Heart right ventricle (tissue), 16 donors: ENCODE results near the gene FAF1. TPM values are rescaled to one million over a fixed set of nuclear protein-coding genes. Genes with fewer than 3 reads are reported as not detected.

Experiments used
- ATAC-seq, 8 donors: fragments of 200-7000 bp; cut with Tn5 transposase; one replicate each; pipeline ENCODE4 v1.9.1; 2020; ENCODE audit warnings: mild to moderate bottlenecking in 8 of 8, moderate library complexity in 8 of 8, moderate number of reproducible peaks in 1 of 8
- DNase-seq, 2 donors: peaks; one replicate each; pipeline ENCODE4 v3.0.0-alpha.2; 2020
- H3K27ac ChIP-seq, 10 donors: fragments of 200-600 bp; sonication (generic) in 2 of 10; one replicate each; pipeline versions ENCODE4 v1.5.0 to v1.8.0; 2020 to 2022; ENCODE audit warnings: mild to moderate bottlenecking in 3 of 10
- H3K27me3 ChIP-seq, 7 donors: fragments of 200-600 bp; one replicate each; pipeline ENCODE4 v1.8.0; 2021 to 2022; ENCODE audit warnings: mild to moderate bottlenecking in 2 of 7
- H3K36me3 ChIP-seq, 9 donors: fragments of 200-600 bp; sonication (generic) in 1 of 9; one replicate each; pipeline versions ENCODE4 v1.5.0 to v1.8.0; 2020 to 2022; ENCODE audit warnings: mild to moderate bottlenecking in 2 of 9
- H3K4me1 ChIP-seq, 9 donors: fragments of 200-600 bp; sonication (generic) in 1 of 9; one replicate each; pipeline versions ENCODE4 v1.5.0 to v1.8.0; 2020 to 2022; ENCODE audit warnings: mild to moderate bottlenecking in 4 of 9
- H3K4me3 ChIP-seq, 10 donors: fragments of 200-600 bp; sonication (generic) in 2 of 10; one replicate each; pipeline versions ENCODE4 v1.5.0 to v1.8.0; 2020 to 2022; ENCODE audit warnings: mild to moderate bottlenecking in 7 of 10, moderate library complexity in 2 of 10
- H3K9me3 ChIP-seq, 11 donors: fragments of 200-600 bp in 10 of 11; sonication (generic) in 2 of 11; one replicate each; pipeline versions ENCODE4 v1.5.0 to v1.8.0; 2013 to 2022; ENCODE audit warnings: mild to moderate bottlenecking in 2 of 11, control low read depth in 1 of 11, moderate library complexity in 1 of 11
- CTCF ChIP-seq, 9 donors: fragments of 200-600 bp; sonication (generic) in 2 of 9; IDR thresholded peaks; one replicate each; pipeline versions ENCODE4 v1.5.0 to v1.8.0; 2021 to 2022; ENCODE audit warnings: antibody characterized with exemption in 9 of 9, mild to moderate bottlenecking in 5 of 9, moderate library complexity in 1 of 9
- WGBS, 2 donors: extraction: QIAGEN DNeasy Blood & Tissue Kit; methylation state at CpG; one replicate each; pipeline ENCODE4 v1.1.7; 2013; ENCODE audit warnings: inconsistent platforms in 1 of 2; 5-methylcytosine and 5-hydroxymethylcytosine counted together
- intact Hi-C, 10 donors: fragments of 100-400 bp; cut with DNase I; formaldehyde crosslinking; loops; one replicate each; pipeline versions ENCODE4 v1.11.1 to v1.14.2; 2022
- polyA plus RNA-seq, 2 donors: library from polyadenylated mRNA; stranded (reverse); fragments of 200-250 nt; gene quantifications; one replicate each; pipeline ENCODE4 v1.2.3, GENCODE V29; 2013
- total RNA-seq, 10 donors: library from RNA; stranded (reverse); fragmentation: NEBNext Ultra II Directional in 3 of 10; extraction: Animal tissue kit (Norgen Biotek cat#: 25700) in 3 of 10; gene quantifications; one replicate each; pipeline versions ENCODE4 v1.2.1 to v1.2.4, GENCODE V29; 2021 to 2023
- donor health status: Arrhythmogenic right ventricular cardiomyopathy.
- donor health status: ischemic (EF 13 %, LVEDD 7.1; RV severe dilation, severe dysfunction).
- donor health status: healthy with polysubstance abuse.
- donor health status: DM: no; HTN: yes; CAD: no.
- donor health status: DM: no; HTN: no; CAD: no.
- donor health status: ischemic (EF 25% LVEDD 6.9; RV normal size, moderate dysfunction).
- donor health status: ischemic (EF 25% LVEDD 5.7; RV mildly dilated, moderate dysfunction).
- donor health status: healthy.
- donor health status: DM: yes; HTN: yes; CAD: no.
- donor health status: Ischemic cardiomyopathy.
- donor health status: ischemic (EF 35%, LVEDD 5.7; RV mildly dilated, moderate dysfunction).
- donor health status: nonischemic (EF 11% LVEDD 7.7; RV severe dilation, severe dysfunction).
- donor health status: DM: yes; HTN: yes; CAD: no.
- donor health status: PGD.
- donor health status: ischemic (EF 29% LVEDD 5.4; RV normal size, mild dysfunction).
- donor health status: nonischemic (EF 23%, LVEDD 6.1; RV moderate dilation, normal function).

The FAF1 gene
- total and polyA plus RNA-seq, 12 donors: 30.9 to 102 (median 88.9) TPM

GRCh38 chr1:50986653-50987052, 26.6 kb upstream of the FAF1 start:
- Histone ChIP-seq H3K4me1 (peaks cover 0 to 26% (median 0%) of the 10 kb centered on the region in 9 donors), H3K36me3 (no peaks in the 10 kb centered on the region), H3K27ac (no peak overlapping the region), H3K9me3 (no peaks in the 10 kb centered on the region), H3K4me3 (no peak overlapping the region), H3K27me3 (peaks cover 0 to 29% (median 0%) of the 10 kb centered on the region in 7 donors)
- no peak for ATAC-seq
- 72 to 75% methylated on average over 4 of the region's 4 CpGs for WGBS, 2 donors
- intact Hi-C loops: no loop called here
- no peak for DNase-seq
- no peak for TF ChIP-seq CTCF (IDR thresholded peaks at IDR 0.05)

GRCh38 chr1:50985094-50985493, 25.0 kb upstream of the FAF1 start:
- Histone ChIP-seq H3K9me3 (no peaks in the 10 kb centered on the region), H3K4me3 (no peak overlapping the region), H3K27ac (peak overlapping the region in 1 of 10 donors; percentile 31), H3K4me1 (peaks cover 0 to 40% (median 8%) of the 10 kb centered on the region in 9 donors), H3K27me3 (peaks cover 0 to 42% (median 0%) of the 10 kb centered on the region in 7 donors), H3K36me3 (no peaks in the 10 kb centered on the region)
- intact Hi-C loops: no loop called here
- WGBS, 2 donors: 38 to 41% methylated on average over 1 of the region's 1 CpG
- ATAC-seq (no peak), DNase-seq (no peak)
- TF ChIP-seq CTCF (IDR thresholded peaks at IDR 0.05): no peak

- no peaks in the 10 kb centered on the region for H3K9me3 ChIP-seq
- H3K4me3 ChIP-seq: no peak overlapping the region
- peaks cover 0 to 46% (median 18%) of the 10 kb centered on the region in 9 donors for H3K4me1 ChIP-seq
- TF ChIP-seq CTCF (IDR thresholded peaks at IDR 0.05): no peak
- WGBS, 2 donors: 59 to 62% methylated on average over 2 of the region's 2 CpGs
- no peaks in the 10 kb centered on the region for H3K36me3 ChIP-seq
- peak overlapping the region in 2 of 10 donors; percentile 99 for H3K27ac ChIP-seq
- H3K27me3 ChIP-seq: peaks cover 0 to 59% (median 0%) of the 10 kb centered on the region in 7 donors
- no peak for ATAC-seq
- intact Hi-C loops: no loop called here
- DNase-seq: no peak
Measured at GRCh38 chr1:50983219-50983802, 23.2 kb upstream of the FAF1 start.

- Histone ChIP-seq H3K27me3 (peaks cover 0 to 63% (median 0%) of the 10 kb centered on the region in 7 donors), H3K9me3 (no peaks in the 10 kb centered on the region), H3K4me1 (peaks cover 0 to 46% (median 18%) of the 10 kb centered on the region in 9 donors), H3K27ac (peak overlapping the region in 3 of 10 donors; percentile 99), H3K36me3 (no peaks in the 10 kb centered on the region), H3K4me3 (peak overlapping the region in 3 of 10 donors; percentile 3 to 20 (median 16))
- ATAC-seq (no peak), DNase-seq (no peak)
- TF ChIP-seq CTCF (IDR thresholded peaks at IDR 0.05): no peak
- intact Hi-C loops: no loop called here
- 95 to 96% methylated on average over 3 of the region's 3 CpGs for WGBS, 2 donors
Measured at GRCh38 chr1:50982611-50983010, 22.5 kb upstream of the FAF1 start.
